A549 (cell line): ENCODE results near the gene SKAP1.
A peak's percentile ranks its signal among the peaks of the same experiment; 100 is the strongest.

Experiments used
- TP53 ChIP-seq: fragments of 250-450 bp; sonication (Bioruptor Pico); IDR thresholded peaks from 2 replicates; pipeline ENCODE4 v1.5.0; 2021; ENCODE audit warnings: mild to moderate bottlenecking, moderate library complexity
- TF ChIP-seq, protein P1 (sequence below): fragments of >200 bp; sonication (Bioruptor Twin); formaldehyde crosslinking; IDR thresholded peaks from 3 replicates; pipeline ENCODE4 v1.5.1; 2016
- TF ChIP-seq, protein P2 (sequence below): IDR thresholded peaks from 2 replicates; pipeline ENCODE4 v1.6.1; 2012

DNA sequence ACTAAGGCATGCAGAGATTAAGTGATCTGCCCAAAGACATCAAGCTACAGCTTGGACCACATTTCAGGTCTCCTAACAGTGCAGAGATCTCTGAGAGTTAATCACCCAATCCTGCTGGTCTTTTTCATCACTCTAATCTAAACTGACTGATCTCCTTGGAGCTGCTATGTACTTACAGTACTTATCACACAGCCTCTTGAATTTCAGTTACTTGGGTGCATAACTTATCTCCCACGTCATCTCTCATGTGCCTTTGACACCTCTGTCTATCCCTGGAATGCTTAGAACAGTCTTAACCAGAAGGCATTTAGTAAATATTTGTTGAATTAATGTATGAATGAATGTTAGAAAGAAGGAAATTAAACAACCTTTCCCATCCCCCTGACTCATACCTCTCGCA, 183.4 kb downstream of the SKAP1 start:
- TF ChIP-seq, protein P1, sequence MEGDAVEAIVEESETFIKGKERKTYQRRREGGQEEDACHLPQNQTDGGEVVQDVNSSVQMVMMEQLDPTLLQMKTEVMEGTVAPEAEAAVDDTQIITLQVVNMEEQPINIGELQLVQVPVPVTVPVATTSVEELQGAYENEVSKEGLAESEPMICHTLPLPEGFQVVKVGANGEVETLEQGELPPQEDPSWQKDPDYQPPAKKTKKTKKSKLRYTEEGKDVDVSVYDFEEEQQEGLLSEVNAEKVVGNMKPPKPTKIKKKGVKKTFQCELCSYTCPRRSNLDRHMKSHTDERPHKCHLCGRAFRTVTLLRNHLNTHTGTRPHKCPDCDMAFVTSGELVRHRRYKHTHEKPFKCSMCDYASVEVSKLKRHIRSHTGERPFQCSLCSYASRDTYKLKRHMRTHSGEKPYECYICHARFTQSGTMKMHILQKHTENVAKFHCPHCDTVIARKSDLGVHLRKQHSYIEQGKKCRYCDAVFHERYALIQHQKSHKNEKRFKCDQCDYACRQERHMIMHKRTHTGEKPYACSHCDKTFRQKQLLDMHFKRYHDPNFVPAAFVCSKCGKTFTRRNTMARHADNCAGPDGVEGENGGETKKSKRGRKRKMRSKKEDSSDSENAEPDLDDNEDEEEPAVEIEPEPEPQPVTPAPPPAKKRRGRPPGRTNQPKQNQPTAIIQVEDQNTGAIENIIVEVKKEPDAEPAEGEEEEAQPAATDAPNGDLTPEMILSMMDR, result no peak
- TF ChIP-seq, protein P2, sequence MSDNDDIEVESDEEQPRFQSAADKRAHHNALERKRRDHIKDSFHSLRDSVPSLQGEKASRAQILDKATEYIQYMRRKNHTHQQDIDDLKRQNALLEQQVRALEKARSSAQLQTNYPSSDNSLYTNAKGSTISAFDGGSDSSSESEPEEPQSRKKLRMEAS, result peak; percentile 77
- no peak for TF ChIP-seq TP53 (CRISPR knock-in tag)
